Measurements from ENCODE around the gene PCDHGC3.
"Not testable (repeated sequence)": the region's sequence is repeated elsewhere in the genome, so short reads cannot be mapped to it uniquely, and the experiment has no call there.

The PCDHGC3 gene

DNA sequence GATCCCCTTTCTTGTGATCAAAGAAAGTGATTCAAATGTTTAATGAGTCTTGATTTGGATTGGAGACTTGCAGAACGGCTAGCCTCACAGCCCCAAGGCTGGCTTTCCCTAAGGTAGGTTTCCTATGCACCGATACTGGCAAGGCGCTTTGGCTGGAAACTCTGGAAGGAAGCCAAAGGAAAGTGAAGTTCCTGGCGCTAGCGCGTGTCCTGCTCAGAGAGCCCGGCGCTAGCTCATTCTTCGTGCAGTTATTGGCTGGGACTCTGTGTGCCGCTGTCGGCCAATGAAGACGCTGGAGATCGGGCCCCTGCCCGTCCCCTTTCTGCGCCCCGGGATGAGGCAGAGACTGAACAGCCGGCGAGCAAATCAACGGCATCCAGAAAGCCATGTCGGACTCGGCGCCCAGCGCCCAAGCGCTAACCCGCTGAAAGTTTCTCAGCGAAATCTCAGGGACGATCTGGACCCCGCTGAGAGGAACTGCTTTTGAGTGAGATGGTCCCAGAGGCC, at the start of gene PCDHGC3:
TSS of gene PCDHGC3 (plus strand) at position 342 of the 507 bp plus-strand sequence. CDS start at position 493, 151 bp downstream.
- peak; percentile 15 to 20 for DNase-seq

DNA sequence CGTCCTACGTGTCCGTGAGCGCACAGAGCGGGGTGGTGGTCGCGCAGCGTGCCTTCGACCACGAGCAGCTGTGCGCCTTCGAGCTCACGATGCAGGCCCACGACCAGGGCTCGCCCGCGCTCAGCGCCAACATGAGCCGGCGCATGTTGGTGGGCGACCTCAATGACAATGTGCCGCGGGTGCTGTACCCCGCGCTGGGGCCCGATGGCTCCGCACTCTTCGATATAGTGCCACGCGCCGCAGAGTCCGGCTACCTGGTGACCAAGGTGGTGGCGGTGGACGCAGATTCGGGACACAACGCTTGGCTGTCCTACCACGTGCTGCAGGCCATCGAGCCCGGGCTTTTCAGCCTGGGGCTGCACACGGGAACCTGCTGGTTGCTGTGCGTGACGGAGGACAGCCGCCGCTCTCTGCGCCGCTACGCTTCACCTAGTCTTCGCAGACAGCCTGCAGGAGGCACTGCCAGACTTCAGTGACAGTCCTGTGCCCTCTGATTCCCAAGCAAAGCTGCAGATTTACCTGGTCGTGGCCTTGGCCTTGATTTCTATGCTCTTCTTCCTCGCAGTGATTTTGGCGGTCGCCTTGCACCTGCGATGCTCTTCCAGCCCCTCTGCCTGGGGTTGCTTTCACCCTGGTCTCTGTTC, 47.9 kb upstream of the PCDHGC3 start:
- DNase-seq = no peak

DNA sequence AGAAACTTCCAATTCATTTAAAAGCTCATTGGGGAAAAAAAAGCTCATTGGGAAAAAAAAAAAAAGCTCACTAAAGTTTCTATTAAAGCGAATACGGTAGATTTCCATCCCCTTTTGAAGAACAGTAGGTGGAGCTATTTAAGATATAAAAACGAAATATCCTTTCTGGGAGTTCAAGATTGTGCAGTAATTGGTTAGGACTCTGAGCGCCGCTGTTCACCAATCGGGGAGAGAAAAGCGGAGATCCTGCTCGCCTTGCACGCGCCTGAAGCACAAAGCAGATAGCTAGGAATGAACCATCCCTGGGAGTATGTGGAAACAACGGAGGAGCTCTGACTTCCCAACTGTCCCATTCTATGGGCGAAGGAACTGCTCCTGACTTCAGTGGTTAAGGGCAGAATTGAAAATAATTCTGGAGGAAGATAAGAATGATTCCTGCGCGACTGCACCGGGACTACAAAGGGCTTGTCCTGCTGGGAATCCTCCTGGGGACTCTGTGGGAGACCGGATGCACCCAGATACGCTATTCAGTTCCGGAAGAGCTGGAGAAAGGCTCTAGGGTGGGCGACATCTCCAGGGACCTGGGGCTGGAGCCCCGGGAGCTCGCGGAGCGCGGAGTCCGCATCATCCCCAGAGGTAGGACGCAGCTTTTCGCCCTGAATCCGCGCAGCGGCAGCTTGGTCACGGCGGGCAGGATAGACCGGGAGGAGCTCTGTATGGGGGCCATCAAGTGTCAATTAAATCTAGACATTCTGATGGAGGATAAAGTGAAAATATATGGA, 45.2 kb upstream of the PCDHGC3 start, which contains the start of gene PCDHGA12:
TSS of gene PCDHGA12 (plus strand) at position 176 of the 782 bp plus-strand sequence. CDS start at position 429, 253 bp downstream.
- DNase-seq = no peak

DNA sequence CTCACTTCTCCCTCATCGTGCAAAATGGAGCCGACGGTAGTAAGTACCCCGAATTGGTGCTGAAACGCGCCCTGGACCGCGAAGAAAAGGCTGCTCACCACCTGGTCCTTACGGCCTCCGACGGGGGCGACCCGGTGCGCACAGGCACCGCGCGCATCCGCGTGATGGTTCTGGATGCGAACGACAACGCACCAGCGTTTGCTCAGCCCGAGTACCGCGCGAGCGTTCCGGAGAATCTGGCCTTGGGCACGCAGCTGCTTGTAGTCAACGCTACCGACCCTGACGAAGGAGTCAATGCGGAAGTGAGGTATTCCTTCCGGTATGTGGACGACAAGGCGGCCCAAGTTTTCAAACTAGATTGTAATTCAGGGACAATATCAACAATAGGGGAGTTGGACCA, 44.5 kb upstream of the PCDHGC3 start:
- DNase-seq = no peak

DNA sequence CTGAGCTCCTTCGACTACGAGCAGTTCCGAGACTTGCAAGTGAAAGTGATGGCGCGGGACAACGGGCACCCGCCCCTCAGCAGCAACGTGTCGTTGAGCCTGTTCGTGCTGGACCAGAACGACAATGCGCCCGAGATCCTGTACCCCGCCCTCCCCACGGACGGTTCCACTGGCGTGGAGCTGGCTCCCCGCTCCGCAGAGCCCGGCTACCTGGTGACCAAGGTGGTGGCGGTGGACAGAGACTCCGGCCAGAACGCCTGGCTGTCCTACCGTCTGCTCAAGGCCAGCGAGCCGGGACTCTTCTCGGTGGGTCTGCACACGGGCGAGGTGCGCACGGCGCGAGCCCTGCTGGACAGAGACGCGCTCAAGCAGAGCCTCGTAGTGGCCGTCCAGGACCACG, 43.5 kb upstream of the PCDHGC3 start:
- not testable (repeated sequence) for DNase-seq

DNA sequence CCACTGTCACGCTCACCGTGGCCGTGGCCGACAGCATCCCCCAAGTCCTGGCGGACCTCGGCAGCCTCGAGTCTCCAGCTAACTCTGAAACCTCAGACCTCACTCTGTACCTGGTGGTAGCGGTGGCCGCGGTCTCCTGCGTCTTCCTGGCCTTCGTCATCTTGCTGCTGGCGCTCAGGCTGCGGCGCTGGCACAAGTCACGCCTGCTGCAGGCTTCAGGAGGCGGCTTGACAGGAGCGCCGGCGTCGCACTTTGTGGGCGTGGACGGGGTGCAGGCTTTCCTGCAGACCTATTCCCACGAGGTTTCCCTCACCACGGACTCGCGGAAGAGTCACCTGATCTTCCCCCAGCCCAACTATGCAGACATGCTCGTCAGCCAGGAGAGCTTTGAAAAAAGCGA, 43.0 kb upstream of the PCDHGC3 start:
- not testable (repeated sequence) for DNase-seq

DNA sequence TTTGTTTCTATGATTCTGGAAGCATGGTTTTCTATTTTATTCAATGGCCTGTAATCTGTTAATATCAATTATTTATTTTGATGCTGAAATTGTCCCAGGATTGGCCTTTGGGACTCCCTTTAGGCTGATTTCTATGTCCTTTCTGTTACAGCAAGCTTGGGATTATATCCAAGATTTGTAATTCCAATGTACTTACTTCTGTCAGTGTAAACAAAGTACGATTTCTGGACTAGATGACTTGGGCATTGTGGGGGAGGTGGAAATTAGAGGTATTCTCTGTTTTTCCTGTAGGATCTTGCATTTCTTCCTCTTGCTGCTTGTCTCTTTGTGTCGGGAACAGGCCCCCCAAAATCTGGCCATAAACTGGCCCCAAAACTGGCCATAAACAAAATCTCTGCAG, 41.8 kb upstream of the PCDHGC3 start:
- no peak for DNase-seq

DNA sequence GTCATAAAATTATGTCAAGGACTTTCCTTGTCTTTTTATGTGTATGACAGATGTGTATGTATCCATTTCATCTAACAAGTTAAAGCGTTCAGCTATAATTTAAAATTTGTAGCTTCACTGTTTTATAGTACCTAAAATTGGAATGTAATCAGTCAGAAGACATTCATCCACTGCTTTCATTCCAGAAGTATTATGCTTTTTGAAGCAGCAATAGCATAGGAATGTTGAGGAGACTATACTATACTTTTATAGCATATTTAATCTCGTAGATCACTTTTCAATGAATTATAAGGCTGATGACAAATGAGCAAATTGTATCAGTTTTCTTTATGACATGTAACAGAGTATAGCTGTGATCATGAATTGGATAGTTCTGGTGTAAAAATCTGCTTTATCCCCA, 38.5 kb upstream of the PCDHGC3 start:
- DNase-seq = no peak

DNA sequence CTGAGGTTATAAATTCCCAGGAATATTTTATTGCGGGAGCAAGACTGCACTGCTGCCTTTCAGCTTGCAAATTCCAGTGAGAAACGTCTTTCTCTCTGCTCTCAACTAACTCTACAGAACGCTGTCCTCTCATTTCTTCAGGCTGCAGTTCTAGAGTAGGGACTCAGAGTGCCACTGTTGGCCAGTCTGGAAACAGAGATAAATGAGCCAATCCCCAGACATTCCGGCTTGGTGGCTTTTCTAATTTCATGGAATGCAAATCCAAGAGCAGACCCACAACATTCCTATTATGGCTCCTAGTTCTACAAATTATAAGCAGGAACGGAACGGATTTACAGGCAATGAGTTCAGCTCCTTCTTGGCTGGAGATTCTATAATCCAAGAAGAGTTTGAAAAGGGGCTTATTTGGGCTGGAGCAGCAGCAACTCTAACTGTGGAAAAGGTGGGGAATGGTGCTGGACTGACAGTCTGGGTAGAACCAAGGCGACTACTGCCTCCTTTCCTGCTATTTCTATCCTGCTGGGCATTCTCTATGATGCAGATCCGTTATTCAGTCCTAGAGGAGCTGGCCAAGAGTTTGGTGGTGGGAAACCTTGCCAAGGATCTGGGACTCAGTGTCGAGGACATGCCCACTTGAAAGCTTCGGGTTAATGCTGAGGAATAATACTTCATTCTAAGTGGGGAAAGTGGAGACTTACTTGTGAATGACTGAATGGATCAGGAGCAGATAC, 36.2 kb upstream of the PCDHGC3 start:
- no peak for DNase-seq

DNA sequence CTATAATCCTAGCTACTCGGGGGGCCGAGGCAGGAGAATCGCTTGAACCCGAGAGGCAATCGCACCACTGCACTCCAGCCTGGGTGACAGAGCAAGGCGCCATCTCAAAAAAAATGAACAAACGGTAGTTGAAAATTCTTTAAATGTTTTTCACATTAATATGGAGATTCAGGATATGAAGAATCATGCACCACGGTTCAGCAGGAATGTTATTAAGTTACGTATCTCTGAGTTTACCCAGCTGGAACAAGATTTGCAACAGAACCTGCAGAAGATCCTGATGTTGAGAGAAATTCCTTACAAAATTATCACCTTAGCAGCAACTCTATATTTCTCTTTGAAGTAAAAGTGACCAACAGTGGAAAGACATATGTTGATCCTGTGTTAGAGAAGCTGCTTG, 35.4 kb upstream of the PCDHGC3 start:
- DNase-seq = no peak

DNA sequence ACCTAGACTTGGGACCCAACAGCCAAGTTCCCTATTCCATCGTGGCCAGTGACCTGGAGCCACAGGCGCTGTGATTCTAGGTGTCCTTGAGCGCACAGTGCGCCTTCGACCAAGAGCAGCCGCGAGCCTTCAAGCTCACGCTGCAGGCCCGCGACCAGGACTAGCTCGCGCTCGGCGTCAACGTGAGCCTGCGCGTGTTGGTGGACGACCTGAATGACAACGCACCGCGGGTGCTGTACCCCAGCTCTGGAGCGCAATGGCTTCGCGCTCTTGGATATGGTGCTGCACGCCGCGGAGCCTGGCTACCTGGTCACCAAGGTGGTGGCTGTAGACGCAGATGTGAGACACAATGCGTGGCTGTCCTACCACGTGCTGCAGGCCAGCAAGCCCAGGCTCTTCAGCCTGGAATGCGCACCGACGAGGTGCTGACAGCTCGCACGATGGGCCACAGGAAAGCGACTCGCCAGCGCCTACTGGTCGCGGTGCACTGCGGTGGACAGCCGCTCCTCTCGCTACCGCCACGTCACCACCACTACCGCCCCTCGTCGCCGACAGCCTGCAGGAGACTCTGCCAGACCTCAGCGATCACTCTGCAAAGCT, 34.1 kb upstream of the PCDHGC3 start:
- no peak for DNase-seq

DNA sequence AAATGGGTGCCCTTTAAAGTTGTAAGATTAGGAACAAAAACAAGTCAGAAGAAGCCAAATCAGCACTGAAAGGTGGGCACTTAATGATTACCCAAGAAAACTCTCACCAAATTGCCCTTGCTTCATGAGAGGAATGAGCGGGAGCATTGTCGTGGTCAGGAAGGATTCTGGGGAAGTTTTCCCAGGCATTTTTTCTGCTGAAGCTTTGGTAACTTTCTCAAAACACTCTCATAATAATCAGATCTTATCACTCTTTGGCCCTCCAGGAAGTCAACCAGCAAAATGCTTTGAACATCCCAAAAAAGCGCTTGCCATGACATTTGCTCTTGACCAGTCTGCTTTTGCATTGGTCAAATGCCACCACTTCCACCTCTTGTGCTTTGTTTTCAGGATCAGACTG, 10.4 kb upstream of the PCDHGC3 start:
- DNase-seq = no peak

DNA sequence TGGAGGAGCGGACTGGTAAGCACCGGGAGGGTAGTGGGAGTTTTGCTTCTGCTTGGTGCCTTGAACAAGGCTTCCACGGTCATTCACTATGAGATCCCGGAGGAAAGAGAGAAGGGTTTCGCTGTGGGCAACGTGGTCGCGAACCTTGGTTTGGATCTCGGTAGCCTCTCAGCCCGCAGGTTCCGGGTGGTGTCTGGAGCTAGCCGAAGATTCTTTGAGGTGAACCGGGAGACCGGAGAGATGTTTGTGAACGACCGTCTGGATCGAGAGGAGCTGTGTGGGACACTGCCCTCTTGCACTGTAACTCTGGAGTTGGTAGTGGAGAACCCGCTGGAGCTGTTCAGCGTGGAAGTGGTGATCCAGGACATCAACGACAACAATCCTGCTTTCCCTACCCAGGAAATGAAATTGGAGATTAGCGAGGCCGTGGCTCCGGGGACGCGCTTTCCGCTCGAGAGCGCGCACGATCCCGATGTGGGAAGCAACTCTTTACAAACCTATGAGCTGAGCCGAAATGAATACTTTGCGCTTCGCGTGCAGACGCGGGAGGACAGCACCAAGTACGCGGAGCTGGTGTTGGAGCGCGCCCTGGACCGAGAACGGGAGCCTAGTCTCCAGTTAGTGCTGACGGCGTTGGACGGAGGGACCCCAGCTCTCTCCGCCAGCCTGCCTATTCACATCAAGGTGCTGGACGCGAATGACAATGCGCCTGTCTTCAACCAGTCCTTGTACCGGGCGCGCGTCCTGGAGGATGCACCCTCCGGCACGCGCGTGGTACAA, 556 bp downstream of the PCDHGC3 start:
- DNase-seq = no peak

DNA sequence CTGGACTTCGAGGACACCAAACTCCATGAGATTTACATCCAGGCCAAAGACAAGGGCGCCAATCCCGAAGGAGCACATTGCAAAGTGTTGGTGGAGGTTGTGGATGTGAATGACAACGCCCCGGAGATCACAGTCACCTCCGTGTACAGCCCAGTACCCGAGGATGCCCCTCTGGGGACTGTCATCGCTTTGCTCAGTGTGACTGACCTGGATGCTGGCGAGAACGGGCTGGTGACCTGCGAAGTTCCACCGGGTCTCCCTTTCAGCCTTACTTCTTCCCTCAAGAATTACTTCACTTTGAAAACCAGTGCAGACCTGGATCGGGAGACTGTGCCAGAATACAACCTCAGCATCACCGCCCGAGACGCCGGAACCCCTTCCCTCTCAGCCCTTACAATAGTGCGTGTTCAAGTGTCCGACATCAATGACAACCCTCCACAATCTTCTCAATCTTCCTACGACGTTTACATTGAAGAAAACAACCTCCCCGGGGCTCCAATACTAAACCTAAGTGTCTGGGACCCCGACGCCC, 1.3 kb downstream of the PCDHGC3 start:
- no peak for DNase-seq

DNA sequence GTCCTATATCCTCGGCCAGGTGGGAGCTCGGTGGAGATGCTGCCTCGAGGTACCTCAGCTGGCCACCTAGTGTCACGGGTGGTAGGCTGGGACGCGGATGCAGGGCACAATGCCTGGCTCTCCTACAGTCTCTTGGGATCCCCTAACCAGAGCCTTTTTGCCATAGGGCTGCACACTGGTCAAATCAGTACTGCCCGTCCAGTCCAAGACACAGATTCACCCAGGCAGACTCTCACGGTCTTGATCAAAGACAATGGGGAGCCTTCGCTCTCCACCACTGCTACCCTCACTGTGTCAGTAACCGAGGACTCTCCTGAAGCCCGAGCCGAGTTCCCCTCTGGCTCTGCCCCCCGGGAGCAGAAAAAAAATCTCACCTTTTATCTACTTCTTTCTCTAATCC, 2.0 kb downstream of the PCDHGC3 start:
- DNase-seq = no peak

DNA sequence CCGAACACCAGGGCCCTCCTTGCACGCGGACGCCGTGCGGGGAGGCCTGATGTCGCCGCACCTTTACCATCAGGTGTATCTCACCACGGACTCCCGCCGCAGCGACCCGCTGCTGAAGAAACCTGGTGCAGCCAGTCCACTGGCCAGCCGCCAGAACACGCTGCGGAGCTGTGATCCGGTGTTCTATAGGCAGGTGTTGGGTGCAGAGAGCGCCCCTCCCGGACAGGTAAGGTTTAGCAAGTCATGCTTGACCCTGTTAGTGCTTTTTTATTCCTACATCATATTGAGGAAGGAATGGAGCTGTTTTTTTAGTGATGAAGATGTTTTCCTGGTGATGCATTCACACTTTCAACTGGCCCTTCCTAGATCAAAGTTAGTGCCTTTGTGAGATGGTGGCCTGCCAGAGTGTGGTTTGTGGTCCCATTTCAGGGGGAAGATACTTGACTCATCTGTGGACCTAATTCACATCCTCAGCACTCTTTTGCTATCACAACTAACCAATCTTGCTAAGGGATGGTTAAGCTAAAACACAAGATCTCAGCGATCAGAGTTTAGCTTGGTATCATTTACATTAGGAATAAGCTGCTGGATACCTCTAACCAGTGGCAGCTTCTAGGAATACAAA, 2.7 kb downstream of the PCDHGC3 start:
- DNase-seq = no peak

DNA sequence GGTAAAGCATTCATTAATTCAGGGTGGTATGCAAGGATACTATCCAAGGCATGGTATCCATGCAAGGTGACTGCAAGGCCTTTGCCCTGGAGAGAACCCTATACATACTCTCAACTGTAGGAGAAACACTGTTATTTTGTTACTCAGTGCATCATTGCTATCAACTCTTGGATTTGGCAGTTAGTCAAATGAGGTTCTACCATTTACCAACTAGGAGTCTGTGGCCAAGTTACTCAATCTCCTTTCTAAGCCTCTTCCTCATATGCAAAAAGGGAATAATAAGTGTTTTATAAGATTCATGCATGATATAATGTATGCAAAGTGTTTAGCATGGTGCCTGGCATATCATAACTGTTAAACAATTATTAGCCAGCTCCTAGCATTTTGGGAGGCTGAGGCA, 4.0 kb downstream of the PCDHGC3 start:
- no peak for DNase-seq

DNA sequence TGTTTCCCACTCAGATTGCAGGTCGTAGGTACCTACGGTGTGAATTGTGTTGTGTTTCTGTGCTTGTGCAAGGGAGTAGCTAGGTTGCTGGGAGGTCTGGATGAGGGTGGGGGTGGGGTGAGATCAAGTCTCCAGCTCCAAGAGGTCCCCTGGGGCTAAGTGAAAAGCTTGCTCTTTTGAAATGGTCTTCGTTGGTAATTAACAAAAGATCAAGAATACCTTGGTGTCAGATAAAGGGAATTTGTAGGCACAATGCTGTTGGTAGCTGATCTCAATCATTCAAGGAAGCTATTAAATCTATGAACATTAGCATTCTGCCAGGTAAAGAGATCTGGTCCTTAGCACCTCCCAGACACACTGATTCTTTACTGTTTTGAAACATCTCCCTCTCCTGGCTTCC, 8.1 kb downstream of the PCDHGC3 start:
- DNase-seq = no peak

DNA sequence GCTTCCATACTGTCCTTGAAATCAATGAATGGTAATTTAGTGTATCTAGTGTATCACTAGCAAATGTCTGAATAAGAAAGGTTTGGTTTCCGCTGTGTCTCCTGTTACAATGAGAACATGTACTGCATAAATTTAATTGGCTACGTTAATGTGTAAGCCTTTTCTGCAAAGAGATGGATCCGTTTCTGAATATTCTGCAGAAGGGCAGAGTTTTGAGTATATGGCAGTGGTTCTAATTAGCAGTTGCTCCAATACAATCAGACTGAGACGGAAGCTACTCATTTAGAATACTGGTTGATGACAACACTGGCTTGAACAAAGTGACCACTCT, 8.5 kb downstream of the PCDHGC3 start:
- DNase-seq = no peak

DNA sequence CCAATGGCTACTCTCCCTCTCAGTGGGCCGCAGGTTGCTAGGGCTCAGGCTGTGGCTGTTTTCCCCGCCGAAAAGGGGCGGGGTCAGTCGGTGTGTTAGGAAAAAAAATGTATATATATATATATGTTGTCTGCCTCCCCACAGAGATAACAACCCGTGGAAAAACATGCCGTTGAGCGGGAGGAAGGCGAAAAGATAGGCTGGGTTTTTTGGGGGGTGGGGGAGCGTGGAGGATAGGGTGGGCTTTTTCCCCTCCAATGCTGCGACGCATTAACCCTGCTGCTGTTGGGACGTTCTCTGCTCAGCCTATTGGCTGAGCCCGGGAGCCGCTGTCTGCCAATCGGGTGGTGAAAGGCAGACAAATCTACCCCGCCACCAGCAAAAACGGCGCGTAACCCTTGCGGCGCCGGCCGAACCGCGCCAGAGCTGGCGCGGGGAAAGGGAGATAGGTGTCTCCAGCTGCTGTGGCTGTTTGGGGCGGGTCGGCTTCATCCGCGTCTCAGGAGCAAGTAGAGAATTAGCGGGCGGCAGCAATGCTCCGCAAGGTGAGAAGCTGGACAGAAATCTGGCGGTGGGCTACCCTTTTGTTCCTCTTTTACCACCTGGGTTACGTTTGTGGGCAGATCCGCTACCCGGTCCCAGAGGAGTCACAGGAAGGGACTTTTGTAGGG, 9.0 kb downstream of the PCDHGC3 start, which contains the start of gene PCDHGC4:
TSS of gene PCDHGC4 (plus strand) at position 390 of the 671 bp plus-strand sequence. CDS start at position 534, 144 bp downstream.
- DNase-seq = no peak
